NOMO-1 (cell line): ENCODE results near the gene NPTX1.

ENCODE experiments used
- DNase-seq, 2 experiments: peaks; one replicate each; lab custom pipeline; 2025; ENCODE audit not compliant: unreplicated experiment in 2 of 2; lab: John Stamatoyannopoulos, UW

NPTX1 gene

DNA sequence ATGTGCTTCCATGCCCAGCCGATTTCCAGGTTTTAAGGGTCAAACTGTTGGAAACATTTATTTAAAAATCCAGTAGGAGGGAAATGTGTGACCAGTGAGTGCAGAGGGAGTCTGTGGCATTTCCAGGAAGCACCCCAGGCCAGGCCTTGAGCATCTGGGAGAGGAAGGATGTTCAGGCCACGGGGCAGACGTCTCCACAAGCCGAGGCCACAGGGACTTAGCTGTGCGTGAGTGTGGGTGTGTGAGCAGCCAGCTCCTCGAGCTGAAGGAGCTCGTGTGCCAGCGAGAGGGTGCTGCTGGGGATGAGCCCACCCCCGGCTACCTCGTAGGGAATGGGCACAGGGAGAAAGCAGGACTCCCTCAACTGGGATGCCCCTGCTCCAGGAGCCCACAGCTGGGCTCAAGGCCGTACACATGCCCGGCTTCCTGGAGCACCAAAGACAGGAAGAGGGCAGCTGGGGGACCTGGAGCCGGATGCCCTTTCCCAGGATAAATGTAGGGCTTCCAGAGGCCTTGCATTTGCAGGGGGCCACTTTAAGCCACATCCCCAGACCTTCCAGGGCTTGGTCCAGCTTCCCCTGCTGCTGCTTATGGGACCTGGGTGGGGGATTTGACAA lies 12.5 kb downstream of the NPTX1 start:
- no peak for DNase-seq

DNA sequence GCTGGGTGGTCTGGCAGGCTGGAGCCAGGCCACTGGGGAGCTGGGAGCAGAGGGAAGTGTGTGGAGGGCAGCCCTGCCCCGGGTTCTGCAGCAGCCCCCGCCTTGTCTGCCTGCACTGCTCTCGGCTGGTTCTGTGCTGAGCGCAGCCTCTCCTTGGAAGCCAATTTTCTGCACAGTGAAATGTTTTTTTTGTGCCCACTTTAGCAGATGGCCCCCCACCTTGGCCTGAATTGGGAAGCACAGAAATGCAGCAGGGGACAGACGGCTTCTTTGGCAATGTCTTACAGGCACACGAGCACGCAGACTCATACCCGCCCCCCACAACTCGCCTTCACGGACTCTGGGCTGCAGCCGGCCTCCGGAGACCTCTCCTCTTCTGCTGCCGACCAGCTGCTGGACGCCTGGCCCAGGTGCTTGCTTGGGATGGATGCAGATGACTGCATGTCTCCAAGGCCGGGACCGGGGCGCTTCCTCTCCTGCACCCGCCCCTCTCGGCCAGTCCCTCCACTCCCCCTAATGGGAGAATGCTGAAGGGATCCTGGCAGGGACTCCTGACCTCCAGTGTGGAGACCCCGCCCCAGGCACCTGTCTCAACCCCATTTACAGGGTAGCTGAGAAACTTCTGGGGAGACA lies 14.8 kb downstream of the NPTX1 start:
- DNase-seq, result no peak

DNA sequence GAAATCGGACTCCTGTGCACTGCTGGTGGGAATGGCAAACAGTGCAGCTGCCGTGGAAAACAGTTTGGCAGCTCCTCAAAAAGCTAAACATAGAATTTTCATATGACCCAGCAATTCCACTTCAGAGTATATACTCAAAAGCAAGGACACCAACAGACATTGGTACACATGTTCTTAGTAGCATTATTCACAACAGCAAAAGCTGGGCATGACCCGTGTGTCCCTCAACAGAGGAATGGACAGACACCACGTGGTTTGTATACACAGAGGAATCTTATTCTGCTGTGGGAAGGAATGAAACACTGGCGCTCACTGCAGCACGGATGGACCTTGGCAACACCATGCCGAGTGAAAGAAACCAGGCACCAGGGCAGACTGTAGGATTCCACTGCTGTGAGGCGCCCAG lies 16.0 kb downstream of the NPTX1 start:
- DNase-seq, result no peak

DNA sequence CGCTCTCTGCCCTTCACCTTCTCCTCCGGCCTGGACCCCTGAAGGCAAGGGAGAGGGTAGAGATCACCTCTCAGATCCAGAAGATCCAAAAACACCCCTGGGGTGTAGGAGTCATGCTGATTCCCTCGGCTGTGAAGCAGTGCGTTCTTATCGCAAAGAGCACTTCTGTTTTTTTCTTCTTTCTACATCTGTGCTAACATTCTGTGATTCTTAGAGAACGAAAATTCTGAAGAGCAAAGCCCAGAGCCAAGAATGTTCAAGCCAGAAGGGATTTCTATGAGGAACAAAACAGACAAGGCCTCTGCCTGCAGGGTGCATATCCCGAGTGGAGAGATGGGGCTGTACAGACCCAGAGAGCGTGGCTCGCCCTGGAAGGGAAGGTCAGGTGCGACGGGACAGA lies 17.2 kb downstream of the NPTX1 start:
- DNase-seq, result no peak

DNA sequence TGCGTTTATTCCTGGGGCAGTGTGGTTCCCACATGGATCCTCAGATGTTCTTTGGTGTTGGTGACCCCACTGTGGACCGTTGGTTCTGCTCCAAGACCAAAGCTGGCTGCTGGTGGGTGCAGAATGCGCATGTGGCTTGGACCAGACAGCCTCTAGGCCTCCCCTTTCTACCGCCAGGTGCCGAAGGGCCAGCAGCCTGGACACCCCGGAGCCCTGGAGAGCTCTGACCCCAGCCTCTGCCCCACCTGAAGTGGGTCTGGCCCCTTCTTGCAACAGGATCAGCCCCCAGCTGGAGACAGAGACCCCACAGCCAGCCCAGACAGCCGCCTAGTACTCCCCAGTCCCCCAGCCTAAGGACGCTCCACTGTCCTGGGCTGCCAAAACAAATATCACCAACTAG lies 18.4 kb downstream of the NPTX1 start:
- no peak for DNase-seq

DNA sequence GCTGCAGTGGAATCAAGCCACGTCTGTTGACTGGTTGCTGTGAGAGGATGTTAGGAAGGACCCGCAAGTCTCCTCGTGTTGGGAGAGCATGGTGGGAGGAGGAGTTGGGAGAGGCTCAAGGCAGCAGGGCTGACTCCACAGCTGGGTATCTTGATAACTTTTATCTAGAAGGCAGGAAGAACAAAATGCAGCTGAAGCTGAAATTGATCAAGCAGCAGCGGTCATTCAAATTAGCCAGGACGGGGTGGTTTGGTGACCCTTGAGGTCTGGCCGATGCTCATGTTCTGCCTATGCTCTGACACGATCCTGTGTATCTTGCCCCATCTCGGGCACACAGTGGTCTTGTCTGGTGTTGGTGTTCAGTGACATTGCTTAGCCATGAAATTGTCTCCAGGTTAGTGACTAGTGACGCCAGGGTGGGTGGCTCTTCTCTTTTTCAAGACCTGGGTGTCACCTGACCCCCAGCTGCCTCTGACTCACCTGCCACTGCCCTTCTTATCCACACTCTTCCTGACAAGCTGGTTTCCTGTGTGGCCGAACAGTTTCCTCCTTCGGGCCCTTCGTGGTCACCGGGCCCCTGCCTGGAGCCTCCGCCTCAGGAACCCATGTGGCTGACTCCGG lies 19.1 kb downstream of the NPTX1 start:
- peak; percentile 64 to 78 for DNase-seq

DNA sequence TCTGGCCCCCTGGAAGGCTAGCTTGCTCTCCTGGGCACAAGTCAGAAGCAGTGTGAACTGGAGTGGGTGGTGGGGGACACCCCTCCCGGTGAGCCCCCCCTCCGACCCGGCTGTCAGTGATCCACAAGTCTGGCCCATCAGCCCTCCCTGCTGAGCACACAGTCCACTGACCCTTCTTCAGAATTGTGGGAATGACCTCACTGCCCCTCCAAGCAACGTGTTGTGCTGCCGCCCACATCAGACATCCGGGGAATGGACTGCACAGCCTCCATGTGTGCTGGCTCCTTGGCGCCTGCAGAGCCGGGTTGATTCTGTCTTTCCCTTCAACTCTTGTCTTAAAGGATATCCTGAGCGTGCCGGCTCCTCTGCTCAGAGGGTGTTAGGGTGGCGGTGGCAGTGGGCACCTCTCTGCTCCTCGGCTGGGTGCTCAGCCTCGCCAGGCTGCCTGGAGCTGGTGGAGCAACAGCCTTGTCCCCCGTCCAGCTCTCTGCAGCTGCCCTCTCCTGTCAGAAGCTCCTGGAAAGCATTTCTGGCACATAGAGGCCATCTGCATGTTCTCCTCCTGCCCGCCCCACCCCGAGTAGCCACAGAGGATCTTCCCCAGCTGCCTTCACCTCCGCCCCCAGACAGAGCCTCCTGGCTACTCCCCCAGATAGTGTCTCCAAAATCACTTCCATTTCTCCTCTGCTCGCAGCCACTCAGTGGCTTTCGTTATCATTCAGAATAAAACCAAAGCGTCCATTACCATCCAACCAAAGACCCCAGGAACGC lies 19.8 kb downstream of the NPTX1 start:
- no peak for DNase-seq

DNA sequence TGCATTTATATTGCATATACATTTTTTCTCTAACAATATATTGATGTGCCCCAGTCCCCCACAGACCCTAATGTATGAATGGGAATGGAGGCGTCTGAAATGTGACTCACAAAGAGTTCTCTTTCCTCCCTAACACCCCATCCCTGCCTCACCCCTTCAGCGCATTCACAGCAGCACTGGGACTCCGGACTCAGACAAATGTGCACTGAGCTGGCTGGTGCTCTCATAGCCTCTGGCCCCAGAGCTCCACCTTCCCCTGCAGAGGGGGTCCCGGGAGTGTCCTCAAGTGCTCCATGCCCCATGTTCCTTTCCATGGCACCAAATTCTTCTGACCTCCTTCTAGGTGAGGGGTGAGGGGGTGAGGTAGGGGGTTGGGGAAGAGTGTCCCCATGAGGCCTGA lies 20.6 kb downstream of the NPTX1 start:
- DNase-seq, result no peak

DNA sequence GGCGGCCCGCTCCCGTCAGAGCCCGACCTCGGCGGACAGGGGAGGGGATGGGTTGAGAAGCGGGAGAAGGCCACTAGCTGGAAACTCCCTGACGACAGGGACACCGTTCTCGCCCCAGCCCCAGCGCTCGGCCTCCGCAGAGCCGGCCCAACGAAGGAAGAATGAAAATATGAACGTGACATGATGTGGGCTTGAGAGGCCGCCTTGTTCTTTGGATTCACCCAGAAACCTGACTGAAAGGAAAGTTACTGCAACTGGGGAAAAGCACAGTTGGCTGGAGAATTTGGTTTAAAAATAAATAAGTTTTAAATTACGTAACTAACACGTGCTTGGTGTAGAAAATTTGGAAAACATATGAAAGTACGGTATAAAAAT lies 21.1 kb downstream of the NPTX1 start:
- peak in 1 of 2 experiments; percentile 38 for DNase-seq

DNA sequence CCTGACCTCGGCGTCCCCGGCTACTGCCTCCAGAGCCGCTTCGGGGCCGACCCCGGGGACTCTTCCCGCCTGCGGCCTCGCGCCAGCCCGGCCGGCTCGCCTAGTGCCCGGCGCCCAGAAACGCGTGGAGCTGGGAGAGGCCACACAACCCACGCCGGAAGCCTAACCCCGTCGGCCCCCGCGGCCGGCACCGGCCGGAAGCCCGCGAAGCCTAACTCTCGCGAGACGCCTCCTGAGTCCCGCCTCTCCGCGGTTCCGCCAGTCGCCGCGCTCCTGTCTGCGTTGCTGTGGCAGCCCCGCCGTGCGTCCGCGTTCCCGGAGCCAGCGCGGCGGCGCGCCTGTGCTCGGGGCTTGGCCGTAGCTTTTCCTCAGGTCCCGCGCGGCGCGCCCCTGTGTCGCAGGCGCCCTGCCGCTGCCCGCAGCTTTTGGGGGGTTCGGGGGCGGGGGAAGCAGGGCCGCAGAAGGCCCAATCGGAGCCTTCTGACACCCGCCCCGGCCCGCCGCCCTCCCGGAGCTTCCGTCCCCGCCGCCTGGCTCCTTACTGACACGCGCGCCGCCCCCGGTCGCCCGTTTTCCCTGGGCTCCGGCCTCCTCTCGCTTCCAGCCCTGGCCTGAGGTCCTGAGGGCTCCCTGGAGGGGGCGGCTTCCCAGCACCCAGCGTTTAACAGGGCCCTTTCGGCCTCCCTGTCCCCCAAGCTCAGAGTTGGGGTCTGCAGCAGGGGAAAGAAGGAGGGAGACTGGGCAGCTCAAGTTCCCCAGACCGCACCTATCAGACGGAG lies 21.7 kb downstream of the NPTX1 start:
- peak; percentile 93 to 98 for DNase-seq

DNA sequence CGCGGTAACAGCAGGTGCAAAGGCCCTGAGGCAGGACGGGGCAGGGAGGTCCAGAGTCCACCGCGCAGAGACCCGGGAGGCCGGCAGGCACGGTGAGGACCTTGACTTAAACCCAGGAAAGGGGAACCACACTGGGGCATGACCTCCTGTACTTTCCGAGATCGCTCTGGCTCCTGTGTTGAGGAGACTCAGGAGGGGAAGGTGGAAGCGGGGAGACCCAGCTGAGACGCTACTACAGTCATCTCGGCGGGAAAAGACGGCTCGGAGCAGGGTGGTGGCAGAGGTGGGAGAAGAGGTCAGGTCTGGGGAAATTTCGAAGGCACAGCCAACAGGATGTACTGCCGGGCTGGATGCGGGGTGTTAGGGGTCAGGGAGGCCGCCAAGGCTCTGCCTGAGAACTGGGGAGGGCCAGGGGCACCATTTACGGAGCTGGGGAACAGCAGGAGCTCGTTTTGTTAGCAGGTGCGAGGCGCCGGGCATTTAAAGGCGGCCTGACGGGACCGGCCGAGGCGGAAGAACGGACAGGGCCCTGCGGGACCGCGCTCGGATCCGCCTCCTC lies 22.3 kb downstream of the NPTX1 start:
- DNase-seq, result no peak

DNA sequence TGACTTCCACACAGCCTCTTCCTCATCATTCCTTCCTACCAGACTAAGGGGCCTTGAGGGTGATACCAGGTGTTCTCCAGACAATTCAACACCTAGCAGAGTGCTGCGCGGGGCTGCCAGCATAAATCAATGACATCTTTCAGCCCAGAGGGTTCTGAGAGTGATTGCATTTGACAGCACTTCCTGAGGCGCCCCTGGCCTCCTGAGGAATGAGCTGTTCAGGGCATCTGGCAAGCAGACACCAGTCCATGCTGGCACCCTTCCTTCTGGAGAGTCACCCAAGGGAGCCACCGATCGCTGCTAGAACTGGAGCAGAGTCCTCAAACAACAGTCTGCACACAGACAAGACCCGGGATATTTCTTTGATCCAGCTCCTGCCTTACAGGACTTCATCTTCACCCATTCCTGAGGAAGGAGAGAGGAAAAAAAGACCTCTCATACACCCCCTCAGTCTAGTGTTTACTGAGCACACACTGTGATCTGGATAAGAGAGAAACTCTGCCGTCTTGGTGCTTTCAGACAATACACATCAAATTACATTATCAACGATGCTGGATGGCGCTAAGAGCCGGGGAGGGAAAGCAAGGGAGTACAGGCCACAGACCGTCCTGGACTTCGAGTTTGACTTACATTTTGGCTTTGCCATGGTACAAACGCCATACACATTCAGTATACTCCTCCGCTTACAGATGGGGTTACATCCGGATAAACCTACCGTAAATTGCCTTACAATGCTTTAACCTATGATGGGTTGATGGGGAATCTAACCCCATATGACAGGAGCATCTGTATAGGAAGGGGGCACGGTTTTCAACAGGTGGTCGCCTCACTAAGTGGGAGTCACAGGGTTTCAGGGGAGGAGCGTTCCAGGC lies 23.0 kb downstream of the NPTX1 start:
- no peak for DNase-seq

DNA sequence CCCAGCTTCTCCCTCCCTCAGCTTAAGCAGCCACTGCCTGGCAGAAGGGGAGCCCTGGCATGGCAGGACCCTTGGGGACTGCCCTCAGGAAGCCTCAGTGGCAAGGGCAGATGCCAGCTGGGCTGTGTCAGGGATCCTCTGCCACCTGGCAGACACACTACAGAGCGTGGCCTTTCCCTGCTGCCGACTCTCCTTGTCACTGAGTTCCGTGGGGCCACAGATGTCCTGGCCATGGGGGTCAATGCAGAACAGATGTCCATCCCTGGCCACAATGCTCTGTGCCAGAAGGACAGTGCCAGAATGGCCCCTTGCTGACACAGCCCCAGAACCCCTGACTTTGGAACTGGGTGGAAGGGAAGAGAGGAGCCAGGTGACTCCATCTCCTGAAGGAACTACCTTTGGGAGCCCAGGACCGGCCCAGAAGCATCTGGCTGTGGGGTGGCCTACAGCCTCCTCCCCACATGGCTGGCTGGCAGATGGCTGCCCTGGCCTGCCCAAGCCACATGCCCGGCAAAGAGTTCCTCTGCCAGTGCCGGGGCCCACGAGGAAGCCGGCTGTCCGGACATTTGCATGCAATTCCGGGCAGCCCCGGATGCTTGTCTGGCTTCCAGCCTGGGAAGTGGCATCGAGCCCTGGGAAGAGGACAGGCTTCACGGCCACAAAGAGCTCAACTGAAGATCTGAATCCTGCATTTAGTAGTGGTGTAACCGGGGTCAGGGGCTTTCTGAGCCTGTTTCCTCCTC lies 24.1 kb downstream of the NPTX1 start:
- no peak for DNase-seq

DNA sequence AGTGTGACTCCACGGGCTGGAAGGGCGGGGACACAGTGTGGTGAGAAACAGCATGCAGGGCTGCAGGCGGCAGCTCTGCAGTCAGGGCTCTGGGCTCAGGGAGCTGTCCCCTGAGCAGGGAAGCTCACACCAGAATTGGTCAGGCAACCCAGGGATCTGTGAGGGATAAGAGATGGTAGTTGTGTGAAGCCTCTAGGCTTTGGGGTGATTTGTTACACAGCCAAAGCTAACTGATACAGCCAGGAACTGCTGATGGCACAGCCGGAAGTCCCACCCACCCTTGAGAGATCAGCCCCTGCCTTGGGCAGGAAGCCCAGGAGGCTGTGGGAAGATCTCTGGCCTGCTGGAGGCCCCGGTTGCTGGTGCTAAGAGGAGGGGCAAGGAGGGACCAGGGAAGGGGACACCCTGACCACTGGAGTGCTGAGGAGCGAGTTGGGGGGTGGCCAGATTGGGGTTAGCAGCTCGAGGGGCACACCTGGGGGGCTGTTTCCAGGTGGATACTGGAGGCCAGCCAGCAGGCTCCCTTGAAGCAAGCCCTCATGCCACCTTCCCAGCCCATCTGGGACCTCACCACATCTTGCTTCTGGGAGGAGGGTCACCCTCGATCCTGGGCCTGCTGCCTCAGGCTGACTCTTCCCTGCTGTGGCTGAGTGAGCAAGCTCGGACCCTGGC lies 25.2 kb downstream of the NPTX1 start:
- no peak for DNase-seq

DNA sequence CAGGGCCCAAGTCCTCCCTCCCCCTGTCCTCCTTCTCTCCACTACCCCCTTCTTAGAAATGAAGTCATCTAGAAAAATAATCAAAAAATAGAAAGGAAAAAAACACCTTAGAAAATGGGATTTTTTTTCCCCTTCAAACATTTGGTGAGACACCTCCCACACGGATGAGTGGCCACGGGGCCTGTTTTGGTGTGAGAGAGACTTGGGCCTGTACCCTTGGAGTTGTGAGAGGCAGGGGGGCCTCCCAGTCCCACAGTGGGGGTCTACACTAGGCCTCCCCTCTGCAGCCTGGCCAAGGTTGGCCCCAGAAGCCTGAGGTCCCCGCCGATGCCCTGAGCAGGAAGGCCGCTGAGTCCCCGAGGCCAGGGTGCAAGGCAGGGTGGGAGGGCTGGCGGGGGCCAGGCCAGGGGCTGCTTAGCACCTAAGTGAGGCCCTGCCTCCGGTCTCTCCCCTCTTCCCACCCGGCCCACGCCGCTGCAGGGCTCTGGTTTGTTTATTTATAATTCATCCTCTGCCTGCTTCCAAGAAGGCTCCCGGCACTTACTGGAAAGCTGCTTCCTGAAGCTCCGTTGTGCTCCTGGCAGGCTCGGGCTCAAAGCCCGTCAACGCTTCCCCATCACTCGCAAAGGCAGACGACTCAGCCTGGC lies 26.4 kb downstream of the NPTX1 start:
- no peak for DNase-seq

DNA sequence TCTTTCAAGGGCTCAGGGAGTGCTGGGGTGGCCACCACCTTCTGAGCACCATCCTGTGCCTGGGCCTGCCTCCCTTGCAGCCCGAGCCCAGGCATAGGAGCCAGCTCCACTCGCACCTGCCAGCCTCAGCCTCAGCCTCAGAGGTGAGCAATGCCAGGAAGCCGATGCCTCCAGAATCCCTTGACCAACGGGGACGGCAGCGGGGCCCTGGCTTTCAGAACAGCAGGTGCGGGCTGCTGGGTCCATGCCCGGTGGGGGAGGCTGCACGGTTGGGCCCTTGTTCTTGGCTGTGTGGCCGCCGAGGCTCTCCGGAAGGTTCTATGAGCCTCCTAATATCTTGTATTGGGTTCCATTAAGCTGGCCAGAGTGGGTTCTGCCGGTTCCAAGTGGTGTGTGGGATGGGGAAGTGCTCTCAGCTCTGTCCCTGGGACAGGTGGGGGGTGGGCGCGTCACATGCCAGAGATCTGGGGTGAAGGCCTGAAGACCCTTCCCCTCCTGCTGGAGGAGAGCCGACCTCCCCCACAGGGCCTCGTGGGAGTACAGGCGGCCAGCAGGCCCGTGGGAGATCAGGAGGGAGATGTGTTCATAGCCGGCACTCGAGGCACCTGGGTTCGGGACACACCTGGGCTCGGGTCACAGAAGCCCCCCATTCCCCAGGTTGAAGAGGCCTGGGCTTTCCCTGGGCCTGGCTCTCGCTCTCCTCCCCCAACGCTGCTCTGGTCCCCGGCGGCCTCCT lies 27.0 kb downstream of the NPTX1 start:
- no peak for DNase-seq

DNA sequence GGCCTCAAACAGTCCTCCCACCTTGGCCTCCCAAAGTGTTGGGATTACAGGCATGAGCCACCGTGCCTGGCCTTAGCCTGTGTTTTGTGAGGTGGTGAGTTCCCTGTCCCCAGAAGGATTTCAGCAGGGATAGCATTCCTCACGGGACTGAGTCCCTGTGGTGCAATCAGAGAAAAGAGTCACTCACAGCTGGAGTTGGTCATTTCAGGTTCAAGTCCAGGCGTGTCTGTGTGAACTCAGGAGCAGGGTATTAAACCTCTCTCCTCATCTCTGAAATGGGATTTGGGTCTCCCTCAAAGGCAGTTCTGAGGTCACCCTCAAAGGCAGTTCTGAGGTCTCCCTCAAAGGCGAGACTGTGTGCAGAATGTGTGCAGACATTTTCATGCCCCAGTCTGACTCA lies 28.6 kb downstream of the NPTX1 start:
- no peak for DNase-seq
